ENCODE results near the gene SLC8A3.

Gene SLC8A3

DNA sequence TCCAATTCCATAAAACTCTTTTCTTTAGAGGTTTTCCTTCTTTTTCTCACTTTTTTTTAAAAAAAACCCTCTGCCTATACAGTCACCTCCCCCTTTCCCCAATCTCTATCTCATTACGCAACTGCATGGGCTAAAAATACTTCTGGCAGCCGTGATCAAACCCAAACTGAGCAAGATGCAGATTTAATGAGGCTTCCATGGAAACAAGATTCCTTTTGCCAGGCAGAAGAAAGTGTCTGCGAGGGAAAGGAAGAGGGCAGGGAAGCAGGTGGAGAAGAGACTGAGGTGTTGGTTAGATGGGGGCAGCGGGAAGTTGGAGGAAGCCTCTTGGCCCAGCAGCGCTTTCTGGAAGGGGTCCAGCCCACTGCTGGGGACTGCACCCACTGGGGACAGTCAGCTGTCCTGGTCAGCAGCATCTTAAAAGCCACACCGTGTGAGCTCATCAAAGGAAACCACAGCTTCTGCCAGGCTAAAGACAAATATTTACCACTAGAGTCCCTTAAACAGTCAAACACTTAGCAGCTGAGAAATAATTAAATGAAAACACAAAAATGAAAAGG lies 90.4 kb downstream of the SLC8A3 start:
- H3K36me3 Mint-ChIP-seq (ENCODE audit: insufficient read depth), result peaks cover 2% of the 10 kb centered on the region
- ATAC-seq (replicated peaks; ENCODE audit: extremely low read depth, poor library complexity, severe bottlenecking), result no peak
- H3K4me1 Mint-ChIP-seq, result no peaks in the 10 kb centered on the region
- no peaks in the 10 kb centered on the region for H3K9me3 Mint-ChIP-seq
- no peak overlapping the region for H3K4me3 Mint-ChIP-seq
- H3K27ac Mint-ChIP-seq (ENCODE audit: low read depth), result no peak overlapping the region
- DNase-seq (ENCODE audit: low spot score in 2 of 2), result no peak
- H3K27me3 Mint-ChIP-seq, result peaks cover 61% of the 10 kb centered on the region

DNA sequence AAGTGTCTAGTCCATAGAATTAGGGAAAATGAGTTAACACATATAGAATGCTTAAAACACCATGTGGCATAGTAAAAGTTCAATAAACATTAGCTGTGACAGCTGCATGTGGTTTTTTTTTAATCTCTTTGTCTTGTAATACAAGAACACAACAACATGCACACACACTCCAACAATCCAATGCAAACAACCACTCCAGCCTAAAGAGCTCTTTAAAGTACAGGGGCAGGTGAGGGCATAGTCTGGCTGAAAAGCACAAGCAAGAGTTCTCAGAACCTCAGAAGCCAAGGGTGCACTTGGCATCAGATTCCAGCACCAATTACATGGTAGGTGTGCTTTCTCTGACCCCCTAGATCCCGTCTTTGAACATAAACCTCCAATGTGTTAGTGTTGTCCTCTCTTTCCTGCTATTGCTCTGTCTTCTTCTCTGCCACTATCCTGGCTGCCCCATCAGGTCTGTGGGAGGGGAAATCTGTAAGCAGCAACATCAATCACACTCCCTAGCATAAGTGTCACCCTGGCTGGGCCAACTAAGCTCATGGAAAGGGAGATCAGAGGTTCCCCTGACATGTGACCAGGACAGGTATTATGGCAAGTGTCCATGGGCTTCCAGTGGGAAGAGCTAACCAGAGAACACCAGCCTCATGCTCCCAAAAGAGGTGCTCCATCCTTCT lies 91.0 kb downstream of the SLC8A3 start:
- ATAC-seq (replicated peaks; ENCODE audit: extremely low read depth, poor library complexity, severe bottlenecking) (no peak), DNase-seq (ENCODE audit: low spot score in 2 of 2) (no peak)
- Mint-ChIP-seq H3K9me3 (no peaks in the 10 kb centered on the region), H3K4me1 (no peaks in the 10 kb centered on the region), H3K27ac (ENCODE audit: low read depth) (no peak overlapping the region), H3K4me3 (no peak overlapping the region), H3K36me3 (ENCODE audit: insufficient read depth) (no peaks in the 10 kb centered on the region), H3K27me3 (peaks cover 55% of the 10 kb centered on the region)

DNA sequence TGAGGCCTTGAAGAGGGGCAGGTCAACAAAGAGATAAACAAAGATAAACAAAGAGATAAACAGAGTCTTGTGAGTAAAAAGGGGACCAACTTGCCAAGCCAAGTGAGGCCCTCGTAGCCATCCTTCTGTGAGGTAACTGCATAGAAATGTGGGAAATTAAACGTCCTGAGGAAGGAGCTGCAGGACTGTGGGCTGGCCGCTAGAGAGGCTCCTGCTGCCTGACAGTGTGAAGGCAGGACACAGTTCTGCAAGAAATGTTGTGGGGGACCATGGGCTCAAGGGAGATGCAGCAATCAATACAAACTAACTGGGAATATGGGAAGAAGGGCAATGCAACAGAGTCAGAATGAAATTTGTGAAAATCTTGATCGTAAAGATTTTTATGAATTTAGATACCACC lies 91.9 kb downstream of the SLC8A3 start:
- no peak overlapping the region for H3K4me3 Mint-ChIP-seq
- H3K27ac Mint-ChIP-seq (ENCODE audit: low read depth), result no peak overlapping the region
- peaks cover 55% of the 10 kb centered on the region for H3K27me3 Mint-ChIP-seq
- DNase-seq (ENCODE audit: low spot score in 2 of 2), result no peak
- no peaks in the 10 kb centered on the region for H3K4me1 Mint-ChIP-seq
- no peaks in the 10 kb centered on the region for H3K9me3 Mint-ChIP-seq
- ATAC-seq (replicated peaks; ENCODE audit: extremely low read depth, poor library complexity, severe bottlenecking), result no peak
- no peaks in the 10 kb centered on the region for H3K36me3 Mint-ChIP-seq (ENCODE audit: insufficient read depth)

DNA sequence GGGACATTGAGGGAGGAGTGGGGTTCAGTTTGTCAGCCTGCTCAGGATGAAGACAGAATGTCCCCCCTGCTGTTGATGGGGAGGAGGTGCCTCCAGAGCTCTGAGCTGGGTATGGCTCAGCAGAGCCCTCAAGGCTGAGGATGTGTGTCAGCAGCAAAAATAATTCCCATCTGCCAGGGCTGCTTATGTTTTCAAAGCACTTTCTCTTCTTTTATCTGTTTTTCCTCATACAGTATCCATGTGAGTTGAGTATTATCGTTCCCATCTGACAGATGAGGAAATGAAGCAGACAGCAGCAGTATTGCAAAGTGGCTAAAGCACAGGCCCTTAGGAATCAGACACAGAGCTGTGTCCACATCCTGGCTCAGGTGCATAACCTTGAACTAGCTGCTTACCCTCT lies 94.1 kb downstream of the SLC8A3 start:
- no peak overlapping the region for H3K27ac Mint-ChIP-seq (ENCODE audit: low read depth)
- H3K27me3 Mint-ChIP-seq, result peaks cover 45% of the 10 kb centered on the region
- H3K36me3 Mint-ChIP-seq (ENCODE audit: insufficient read depth), result no peaks in the 10 kb centered on the region
- no peaks in the 10 kb centered on the region for H3K4me1 Mint-ChIP-seq
- H3K9me3 Mint-ChIP-seq, result no peaks in the 10 kb centered on the region
- no peak for ATAC-seq (replicated peaks; ENCODE audit: extremely low read depth, poor library complexity, severe bottlenecking)
- no peak for DNase-seq (ENCODE audit: low spot score in 2 of 2)
- no peak overlapping the region for H3K4me3 Mint-ChIP-seq

DNA sequence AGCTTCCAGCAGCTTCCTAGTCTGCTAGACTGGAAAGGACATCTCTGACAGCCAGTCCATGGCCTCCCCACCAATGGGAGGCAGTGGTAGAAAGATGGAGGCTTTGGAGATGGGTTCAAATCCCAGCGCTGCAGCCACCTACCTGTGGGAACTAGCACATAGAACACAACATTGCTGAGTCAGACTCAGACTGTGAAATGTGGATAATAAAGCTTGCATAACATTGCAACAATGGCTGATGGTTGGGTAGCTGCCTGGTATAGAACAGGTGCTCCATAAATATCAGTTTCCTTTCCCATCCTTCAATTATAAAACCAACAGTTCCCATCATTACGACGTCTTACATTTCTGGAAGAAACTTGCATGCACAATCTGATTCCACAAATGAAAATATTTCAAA lies 94.6 kb downstream of the SLC8A3 start:
- no peaks in the 10 kb centered on the region for H3K4me1 Mint-ChIP-seq
- no peaks in the 10 kb centered on the region for H3K36me3 Mint-ChIP-seq (ENCODE audit: insufficient read depth)
- H3K9me3 Mint-ChIP-seq, result no peaks in the 10 kb centered on the region
- no peak overlapping the region for H3K4me3 Mint-ChIP-seq
- ATAC-seq (replicated peaks; ENCODE audit: extremely low read depth, poor library complexity, severe bottlenecking) (no peak), DNase-seq (ENCODE audit: low spot score in 2 of 2) (no peak)
- H3K27ac Mint-ChIP-seq (ENCODE audit: low read depth), result no peak overlapping the region
- peaks cover 45% of the 10 kb centered on the region for H3K27me3 Mint-ChIP-seq

DNA sequence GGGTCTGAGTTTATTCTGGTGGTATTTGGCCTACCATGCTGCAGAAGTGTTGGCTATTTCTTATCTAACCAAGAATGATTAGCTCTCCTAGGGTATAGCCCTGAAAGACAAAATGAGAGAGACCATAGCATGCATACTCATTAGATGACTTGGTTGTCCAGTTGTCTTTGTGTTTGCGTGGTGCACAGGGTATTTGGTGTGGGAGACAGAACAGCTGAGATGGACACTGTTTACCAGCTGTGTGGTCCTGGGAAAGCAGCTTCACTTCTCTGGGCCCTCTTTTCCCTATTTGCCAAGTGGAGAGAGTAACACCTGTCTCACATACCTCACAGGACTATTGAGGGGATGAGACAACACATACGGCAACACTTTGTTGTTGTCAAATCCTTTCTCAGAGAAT lies 95.6 kb downstream of the SLC8A3 start:
- no peaks in the 10 kb centered on the region for H3K36me3 Mint-ChIP-seq (ENCODE audit: insufficient read depth)
- H3K9me3 Mint-ChIP-seq, result no peaks in the 10 kb centered on the region
- no peak for DNase-seq (ENCODE audit: low spot score in 2 of 2)
- no peak overlapping the region for H3K27ac Mint-ChIP-seq (ENCODE audit: low read depth)
- no peaks in the 10 kb centered on the region for H3K4me1 Mint-ChIP-seq
- H3K4me3 Mint-ChIP-seq, result no peak overlapping the region
- H3K27me3 Mint-ChIP-seq, result peaks cover 39% of the 10 kb centered on the region
- no peak for ATAC-seq (replicated peaks; ENCODE audit: extremely low read depth, poor library complexity, severe bottlenecking)

DNA sequence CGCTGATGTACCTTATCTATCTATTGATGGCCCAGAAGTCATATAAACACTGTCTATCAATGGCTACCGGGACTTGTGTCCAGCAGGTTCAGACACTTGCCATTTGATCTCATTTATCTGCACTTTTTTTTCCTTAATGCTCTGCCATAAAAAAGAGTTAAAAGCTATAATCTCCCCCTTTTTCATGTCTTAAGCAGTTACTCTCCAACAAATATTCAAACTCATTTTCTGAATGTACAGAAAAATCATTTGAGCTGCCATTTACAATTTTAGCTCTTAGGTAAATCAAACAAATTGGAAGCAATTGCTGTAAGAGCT lies 101.4 kb downstream of the SLC8A3 start:
- no peaks in the 10 kb centered on the region for H3K4me1 Mint-ChIP-seq
- H3K27me3 Mint-ChIP-seq, result peaks cover 42% of the 10 kb centered on the region
- ATAC-seq (replicated peaks; ENCODE audit: extremely low read depth, poor library complexity, severe bottlenecking) (no peak), DNase-seq (ENCODE audit: low spot score in 2 of 2) (no peak)
- no peaks in the 10 kb centered on the region for H3K9me3 Mint-ChIP-seq
- no peaks in the 10 kb centered on the region for H3K36me3 Mint-ChIP-seq (ENCODE audit: insufficient read depth)
- no peak overlapping the region for H3K27ac Mint-ChIP-seq (ENCODE audit: low read depth)
- H3K4me3 Mint-ChIP-seq, result no peak overlapping the region

DNA sequence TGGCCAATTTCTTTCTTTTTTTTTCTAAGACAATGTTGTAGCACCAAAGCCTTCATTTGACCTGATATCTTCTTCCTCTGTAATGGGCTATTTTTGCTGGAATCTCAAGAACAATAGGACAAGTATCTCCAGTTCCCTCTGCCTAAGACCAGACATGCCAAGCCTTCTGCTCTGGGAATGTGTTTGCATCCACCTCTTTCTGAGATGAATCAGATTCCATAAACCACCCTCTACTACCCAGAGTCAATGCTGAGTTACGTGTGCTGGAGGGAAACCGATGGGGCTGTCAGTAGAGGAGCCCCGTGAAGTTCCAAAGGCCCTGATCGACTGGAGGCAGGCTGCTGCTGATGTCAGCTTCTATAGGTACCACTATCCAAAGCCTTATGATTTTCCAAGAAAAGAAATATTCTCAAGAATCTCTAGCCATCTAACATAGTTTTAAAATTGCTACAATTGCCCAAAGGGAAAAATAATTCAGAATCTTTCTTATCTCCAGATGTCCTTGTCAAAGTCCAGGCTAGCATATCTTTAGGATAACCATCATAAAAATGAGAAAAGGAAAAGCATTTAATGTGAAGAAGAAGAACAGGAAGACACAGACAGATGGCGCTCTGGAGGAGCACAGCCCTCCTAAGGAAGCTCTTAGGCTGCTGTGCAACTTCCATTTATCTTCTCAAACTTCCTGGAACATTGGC lies 101.9 kb downstream of the SLC8A3 start:
- no peak overlapping the region for H3K4me3 Mint-ChIP-seq
- DNase-seq (ENCODE audit: low spot score in 2 of 2) (no peak), ATAC-seq (replicated peaks; ENCODE audit: extremely low read depth, poor library complexity, severe bottlenecking) (no peak)
- peaks cover 41% of the 10 kb centered on the region for H3K27me3 Mint-ChIP-seq
- H3K9me3 Mint-ChIP-seq, result no peaks in the 10 kb centered on the region
- no peaks in the 10 kb centered on the region for H3K36me3 Mint-ChIP-seq (ENCODE audit: insufficient read depth)
- H3K4me1 Mint-ChIP-seq, result no peaks in the 10 kb centered on the region
- H3K27ac Mint-ChIP-seq (ENCODE audit: low read depth), result no peak overlapping the region

DNA sequence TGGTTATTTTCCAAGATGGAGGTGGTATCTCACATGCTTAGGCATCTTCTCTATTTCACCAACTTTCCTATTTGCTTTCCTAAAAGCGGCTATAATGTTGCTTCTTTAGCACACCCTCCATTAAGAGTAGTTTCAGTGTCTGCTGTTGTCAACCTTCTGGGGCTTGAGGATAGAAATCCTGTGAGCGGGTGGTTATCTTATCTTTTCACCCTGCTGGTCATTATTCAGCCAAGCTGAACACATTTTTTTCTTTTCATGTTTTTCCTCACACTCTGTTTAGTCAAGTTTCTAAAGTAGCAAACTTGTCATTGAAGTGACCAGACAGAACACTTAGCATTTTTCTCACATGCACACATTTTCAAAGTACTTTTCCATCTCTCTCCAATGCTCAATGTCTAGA lies 104.5 kb downstream of the SLC8A3 start:
- no peak overlapping the region for H3K4me3 Mint-ChIP-seq
- DNase-seq (ENCODE audit: low spot score in 2 of 2) (no peak), ATAC-seq (replicated peaks; ENCODE audit: extremely low read depth, poor library complexity, severe bottlenecking) (no peak)
- H3K9me3 Mint-ChIP-seq, result no peaks in the 10 kb centered on the region
- no peaks in the 10 kb centered on the region for H3K36me3 Mint-ChIP-seq (ENCODE audit: insufficient read depth)
- no peak overlapping the region for H3K27ac Mint-ChIP-seq (ENCODE audit: low read depth)
- no peaks in the 10 kb centered on the region for H3K4me1 Mint-ChIP-seq
- H3K27me3 Mint-ChIP-seq, result peaks cover 51% of the 10 kb centered on the region

DNA sequence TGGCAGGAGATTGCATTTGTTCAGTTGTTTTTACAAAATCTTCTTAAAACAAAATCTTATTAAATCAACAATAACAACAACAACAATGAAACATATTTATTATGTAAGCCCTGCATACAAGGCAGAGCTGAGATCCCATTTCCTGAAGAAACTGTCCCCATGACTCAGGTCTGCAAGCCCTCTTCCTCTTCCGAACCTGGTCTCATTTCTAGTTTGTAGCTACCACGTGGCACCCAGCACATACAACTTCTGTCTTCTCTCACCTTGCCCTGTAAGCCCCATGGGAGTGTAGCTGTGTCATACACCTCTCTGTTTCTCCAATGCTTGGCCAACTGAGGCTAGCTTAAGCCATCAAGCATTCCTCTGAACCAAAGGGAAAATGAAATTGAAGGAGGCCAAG lies 106.4 kb downstream of the SLC8A3 start:
- ATAC-seq (replicated peaks; ENCODE audit: extremely low read depth, poor library complexity, severe bottlenecking) (no peak), DNase-seq (ENCODE audit: low spot score in 2 of 2) (no peak)
- Mint-ChIP-seq H3K4me1 (no peaks in the 10 kb centered on the region), H3K36me3 (ENCODE audit: insufficient read depth) (no peaks in the 10 kb centered on the region), H3K4me3 (no peak overlapping the region), H3K9me3 (no peaks in the 10 kb centered on the region), H3K27ac (ENCODE audit: low read depth) (no peak overlapping the region), H3K27me3 (peaks cover 61% of the 10 kb centered on the region)

DNA sequence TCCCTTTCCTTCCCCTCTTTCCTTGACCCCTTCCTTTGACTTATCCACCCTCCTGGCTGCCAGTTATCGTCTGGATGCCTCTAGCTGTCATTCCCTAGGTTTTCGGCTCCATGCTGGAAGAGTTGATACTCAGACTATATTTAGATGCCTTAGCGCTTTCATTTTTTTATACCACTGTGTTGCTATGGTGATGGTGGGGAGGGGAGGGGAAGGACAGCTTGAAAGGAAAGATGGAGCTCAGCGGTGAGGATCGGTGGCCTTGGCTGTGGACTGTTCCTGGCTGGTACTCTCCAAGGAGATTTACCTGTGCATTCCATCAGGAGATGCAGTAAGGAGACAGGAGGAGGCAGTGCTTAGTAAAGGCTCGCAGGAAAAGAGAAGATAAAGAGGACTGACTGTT lies 108.7 kb downstream of the SLC8A3 start:
- Mint-ChIP-seq H3K4me1 (no peaks in the 10 kb centered on the region), H3K9me3 (no peaks in the 10 kb centered on the region), H3K36me3 (ENCODE audit: insufficient read depth) (no peaks in the 10 kb centered on the region), H3K4me3 (no peak overlapping the region), H3K27me3 (peaks cover 85% of the 10 kb centered on the region), H3K27ac (ENCODE audit: low read depth) (no peak overlapping the region)
- DNase-seq (ENCODE audit: low spot score in 2 of 2), result no peak
- no peak for ATAC-seq (replicated peaks; ENCODE audit: extremely low read depth, poor library complexity, severe bottlenecking)

DNA sequence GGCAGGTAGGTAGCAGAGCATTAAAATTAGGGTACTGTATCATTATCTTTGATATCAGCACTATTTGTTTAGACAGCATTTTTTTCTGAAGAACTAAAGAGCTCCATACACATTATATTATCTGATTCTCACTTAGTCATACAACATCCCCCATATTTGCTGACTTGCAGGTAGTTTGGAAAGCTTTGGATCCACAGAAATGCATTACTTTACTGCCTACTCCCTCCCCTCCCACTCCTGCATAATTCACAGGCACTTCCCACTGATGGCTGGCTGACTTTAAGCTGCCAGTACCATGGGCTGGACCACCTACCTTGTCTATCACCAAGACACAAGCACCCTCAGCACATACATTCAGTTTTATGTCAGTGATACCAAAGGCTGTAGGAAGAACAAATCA lies 110.4 kb downstream of the SLC8A3 start:
- DNase-seq (ENCODE audit: low spot score in 2 of 2) (no peak), ATAC-seq (replicated peaks; ENCODE audit: extremely low read depth, poor library complexity, severe bottlenecking) (no peak)
- H3K27ac Mint-ChIP-seq (ENCODE audit: low read depth), result no peak overlapping the region
- no peaks in the 10 kb centered on the region for H3K4me1 Mint-ChIP-seq
- H3K27me3 Mint-ChIP-seq, result peaks cover 72% of the 10 kb centered on the region
- H3K4me3 Mint-ChIP-seq, result no peak overlapping the region
- no peaks in the 10 kb centered on the region for H3K36me3 Mint-ChIP-seq (ENCODE audit: insufficient read depth)
- H3K9me3 Mint-ChIP-seq, result no peaks in the 10 kb centered on the region

DNA sequence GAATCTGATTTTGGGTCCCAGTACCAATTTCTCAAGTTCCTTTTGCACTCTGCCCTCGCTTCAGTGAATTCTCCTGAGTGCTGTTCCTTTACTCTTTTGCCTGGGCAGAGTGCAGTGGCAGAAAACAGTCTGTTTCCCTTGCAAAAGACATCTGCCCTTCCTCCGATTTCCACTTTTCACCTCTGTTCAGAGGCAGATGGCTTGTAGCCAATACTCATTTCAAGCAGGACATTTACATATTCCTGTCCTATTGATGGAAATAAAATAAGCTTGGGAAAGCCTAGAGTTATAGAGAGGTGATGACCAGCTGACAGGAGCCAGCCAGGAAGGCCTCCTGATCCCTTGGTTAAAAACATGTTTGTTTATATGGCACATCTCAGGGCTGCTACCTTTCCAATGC lies 111.0 kb downstream of the SLC8A3 start:
- no peaks in the 10 kb centered on the region for H3K36me3 Mint-ChIP-seq (ENCODE audit: insufficient read depth)
- no peak overlapping the region for H3K27ac Mint-ChIP-seq (ENCODE audit: low read depth)
- ATAC-seq (replicated peaks; ENCODE audit: extremely low read depth, poor library complexity, severe bottlenecking) (no peak), DNase-seq (ENCODE audit: low spot score in 2 of 2) (no peak)
- H3K9me3 Mint-ChIP-seq, result no peaks in the 10 kb centered on the region
- H3K4me1 Mint-ChIP-seq, result no peaks in the 10 kb centered on the region
- H3K4me3 Mint-ChIP-seq, result no peak overlapping the region
- peaks cover 65% of the 10 kb centered on the region for H3K27me3 Mint-ChIP-seq
